Measurements from ENCODE around the gene EME1. TPM values are rescaled to one million over a fixed set of nuclear protein-coding genes. Genes with fewer than 3 reads are reported as not detected.

EME1 gene
- total and polyA plus RNA-seq, 2 of the 8 experiments (the other 6 are each of a cell fraction or from before 2014, with no cell fraction given), result 13.9 to 16.3 TPM

GRCh38 chr17:50328363-50329325, 44.4 kb upstream of the EME1 start:
- no peaks in the 10 kb centered on the region for H3K23me2 ChIP-seq (ENCODE audit: low read depth, low read length)
- no peak overlapping the region for H2BK12ac ChIP-seq (ENCODE audit: low read depth, low read length)
- no peaks in the 10 kb centered on the region for H3K9me3 ChIP-seq (ENCODE audit: insufficient read depth in 2 of 2, low read depth in 1 of 2, low read length in 1 of 2)
- no peak overlapping the region for H4K5ac ChIP-seq (ENCODE audit: insufficient read length, low read depth, low read length)
- H3K14ac ChIP-seq (ENCODE audit: insufficient read length), result no peak overlapping the region
- H4K91ac ChIP-seq (replicated peaks; ENCODE audit: insufficient read length, low read length), result no peak overlapping the region
- H3K27me3 ChIP-seq (replicated peaks in 1 of 4; ENCODE audit: control insufficient read depth in 3 of 4, extremely low read depth in 1 of 4, insufficient read depth in 3 of 4, low read length in 3 of 4), result no peaks in the 10 kb centered on the region
- no peak overlapping the region for H2AK5ac ChIP-seq (ENCODE audit: low read depth, low read length)
- WGBS, 2 experiments (ENCODE audit: extremely low coverage in 1 of 2, insufficient coverage in 1 of 2, insufficient read length in 1 of 2, insufficient replicate concordance in 2 of 2, low coverage in 1 of 2, low lambda C conversion rate in 2 of 2, missing lambda C conversion rate in 1 of 2), result 92% methylated on average over 19 of the region's 21 CpGs; no CpG with 5 or more reads in 1 of the 2 experiments
- no peaks in the 10 kb centered on the region for H3K79me1 ChIP-seq (ENCODE audit: low read depth, low read length)
- no peak overlapping the region for H3K18ac ChIP-seq (ENCODE audit: extremely low read depth, low read length)
- no peak overlapping the region for H2BK5ac ChIP-seq (ENCODE audit: low read depth, low read length)
- no peak overlapping the region for H3K4me2 ChIP-seq (ENCODE audit: insufficient read depth in 1 of 2, low read depth in 2 of 2, low read length in 2 of 2)
- H2BK15ac ChIP-seq (ENCODE audit: low read length), result no peak overlapping the region
- H3K4ac ChIP-seq (replicated peaks; ENCODE audit: insufficient read length, low read depth, low read length), result no peak overlapping the region
- H3K56ac ChIP-seq (replicated peaks; ENCODE audit: insufficient read length, low read depth, low read length), result no peak overlapping the region
- H3K9ac ChIP-seq (replicated peaks in 1 of 4; ENCODE audit: extremely low read depth in 1 of 4, low read depth in 3 of 4, low read length in 3 of 4), result no peak overlapping the region; a peak in 1 of 7 replicates
- H3K23ac ChIP-seq (ENCODE audit: insufficient read length), result no peak overlapping the region
- no peaks in the 10 kb centered on the region for H3K36me3 ChIP-seq (ENCODE audit: control insufficient read depth in 2 of 4, insufficient read depth in 4 of 4, low read length in 3 of 4)
- ChIA-PET CTCF (ENCODE audit: partially characterized antibody) (interaction anchor here (0.7 to 5.3 kb wide), 6 partner anchors 17 to 160 kb away, joined by 3 to 26 read pairs (median 4); partner anchors contain the start of gene COL1A1), POLR2A (ENCODE audit: partially characterized antibody) (interaction anchor here (1.0 to 1.7 kb wide), 2 partner anchors 7 to 16 kb away, joined by 3 read pairs; no protein-coding TSS in a partner anchor)
- H3K4me3 ChIP-seq (ENCODE audit: extremely low read depth in 1 of 4, insufficient read depth in 2 of 4, low read depth in 3 of 4, low read length in 4 of 4), result no peak overlapping the region
- DNase-seq (ENCODE audit: low read depth in 1 of 2, low spot score in 2 of 2) (no peak), FAIRE-seq (no peak)
- H3K4me1 ChIP-seq (replicated peaks in 1 of 4; ENCODE audit: control insufficient read depth in 3 of 4, insufficient read depth in 4 of 4, low read length in 3 of 4), result peaks cover 0 to 2% (median 0%) of the 10 kb centered on the region in 4 experiments; a peak in 1 of 7 replicates
- H2BK120ac ChIP-seq (replicated peaks; ENCODE audit: low read depth, low read length), result no peak overlapping the region
- H2AFZ ChIP-seq (ENCODE audit: low read length), result no peak overlapping the region
- H3K79me2 ChIP-seq (ENCODE audit: control insufficient read depth in 1 of 2, insufficient read depth in 2 of 2, low read length in 2 of 2), result no peaks in the 10 kb centered on the region
- H4K8ac ChIP-seq (ENCODE audit: extremely low read depth, insufficient read depth, low read length), result peak overlapping the region; percentile 63; the same call in 1 of the 2 replicates
- H2BK20ac ChIP-seq (ENCODE audit: low read length), result no peak overlapping the region
- no peak overlapping the region for H3K27ac ChIP-seq (ENCODE audit: low read depth, low read length)
- H4K20me1 ChIP-seq (replicated peaks in 1 of 2; ENCODE audit: control insufficient read depth in 1 of 2, insufficient read depth in 2 of 2, low read length in 2 of 2), result no peaks in the 10 kb centered on the region
- TF ChIP-seq ZNF274 (IDR thresholded peaks at IDR 0.05; ENCODE audit: borderline replicate concordance, extremely low read depth, low read length) (no peak), YY1 (IDR thresholded peaks at IDR 0.05; ENCODE audit: low read depth, low read length) (no peak)

All from H1 (cell line).